Stimulated activated CD4-positive, alpha-beta T cell treated with anti-CD3 and anti-CD28 coated beads, Interleukin-1b, Interleukin-23, amount 100 ng/mL, for 4 hours (primary cell): Measurements from ENCODE around the gene ZNF69.
"Not testable (repeated sequence)": the region's sequence is repeated elsewhere in the genome, so short reads cannot be mapped to it uniquely, and the experiment has no call there.

Experiments
- DNase-seq, 2 donors: peaks; one replicate each; pipeline ENCODE4 v3.0.0-alpha.2; 2020; ENCODE audit warnings: low read depth in 2 of 2

ZNF69 gene

DNA sequence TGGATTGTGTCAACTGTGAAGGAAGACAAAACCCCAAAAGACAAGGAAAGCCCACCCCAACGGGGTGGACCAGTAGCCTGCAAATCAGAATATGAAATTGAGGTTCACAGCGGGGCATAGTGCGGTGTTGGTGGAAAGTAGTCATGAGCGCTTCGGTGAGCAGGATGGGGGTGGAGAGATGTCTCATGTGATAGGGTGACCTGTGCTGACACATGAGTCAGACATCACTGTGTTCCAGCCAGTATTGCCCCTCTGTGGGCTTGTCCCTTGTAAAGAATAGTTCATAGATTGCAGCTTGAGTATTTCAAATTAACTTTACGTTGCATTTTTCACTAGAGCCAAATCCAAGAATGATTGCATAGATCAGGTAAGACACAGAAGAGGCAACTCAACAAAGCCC lies 7.3 kb downstream of the ZNF69 start:
- no peak for DNase-seq

DNA sequence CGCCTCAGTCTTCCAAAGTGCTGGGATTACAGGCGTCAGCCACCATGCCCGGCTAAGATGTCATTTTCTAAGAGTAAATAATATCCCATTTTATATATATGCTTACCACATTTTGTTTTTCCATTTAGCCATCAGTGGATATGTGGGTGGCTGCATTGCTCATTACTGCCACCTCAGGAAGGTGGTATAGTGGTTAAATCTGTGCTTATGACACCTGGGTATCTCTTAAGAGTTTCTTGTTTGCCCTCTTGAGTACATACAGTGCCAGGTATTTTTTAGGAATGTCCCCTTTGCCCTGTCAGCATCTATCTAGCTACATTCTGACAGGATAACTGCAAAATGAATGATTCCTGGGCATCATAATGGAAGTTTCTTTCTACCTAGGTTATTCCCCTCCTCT lies 14.6 kb downstream of the ZNF69 start:
- DNase-seq = no peak

- DNase-seq = no peak
Measured at GRCh38 chr19:11905928-11906327, 18.3 kb downstream of the ZNF69 start.

DNA sequence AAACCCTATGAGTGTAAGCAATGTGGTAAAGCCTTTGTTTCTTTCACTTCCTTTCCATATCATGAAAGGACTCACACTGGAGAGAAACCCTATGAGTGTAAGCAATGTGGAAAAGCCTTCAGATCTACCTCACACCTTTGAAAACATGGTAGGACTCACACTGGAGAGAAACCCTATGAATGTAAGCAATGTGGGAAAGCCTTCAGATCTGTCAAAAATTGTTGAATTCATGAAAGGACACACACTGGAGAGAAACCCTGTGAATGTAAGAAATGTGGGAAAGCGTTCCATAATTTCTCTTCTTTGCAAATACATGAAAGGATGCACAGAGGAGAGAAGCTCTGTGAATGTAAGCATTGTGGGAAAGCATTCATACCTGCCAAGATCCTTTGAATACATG lies 24.4 kb downstream of the ZNF69 start:
- DNase-seq = not testable (repeated sequence)

- not testable (repeated sequence) for DNase-seq
Measured at GRCh38 chr19:11914417-11915051, 27.0 kb downstream of the ZNF69 start.

DNA sequence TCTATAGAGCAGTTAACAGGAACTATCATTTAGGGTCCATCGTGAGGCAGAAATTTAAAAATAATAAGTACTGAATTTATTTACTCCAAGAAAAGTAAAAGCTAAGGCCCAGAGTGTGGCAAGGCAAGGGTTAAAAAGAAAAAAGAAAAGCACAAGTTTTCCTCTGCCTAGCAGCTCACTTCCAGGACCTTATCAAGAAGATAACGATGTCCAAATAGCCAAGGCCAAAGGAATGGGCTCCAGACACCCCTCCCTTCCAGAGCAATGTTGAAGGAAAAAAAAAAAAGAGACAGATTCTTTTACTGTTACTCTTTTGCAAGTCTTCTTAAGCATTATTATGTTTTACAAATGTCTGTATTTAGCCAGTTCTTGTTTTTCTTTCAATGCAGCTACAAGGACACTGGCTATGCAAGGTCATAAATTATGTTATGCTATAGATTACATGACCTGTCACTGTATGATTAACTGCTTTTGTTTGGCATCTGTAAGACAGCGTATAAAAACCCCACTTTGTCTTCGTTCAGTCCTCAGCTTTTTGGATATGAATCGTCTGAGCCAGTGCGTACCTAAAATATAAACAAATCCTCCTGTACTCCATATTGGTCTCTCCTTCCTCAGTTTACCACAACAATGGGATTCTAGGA lies 34.4 kb downstream of the ZNF69 start:
- no peak for DNase-seq

DNA sequence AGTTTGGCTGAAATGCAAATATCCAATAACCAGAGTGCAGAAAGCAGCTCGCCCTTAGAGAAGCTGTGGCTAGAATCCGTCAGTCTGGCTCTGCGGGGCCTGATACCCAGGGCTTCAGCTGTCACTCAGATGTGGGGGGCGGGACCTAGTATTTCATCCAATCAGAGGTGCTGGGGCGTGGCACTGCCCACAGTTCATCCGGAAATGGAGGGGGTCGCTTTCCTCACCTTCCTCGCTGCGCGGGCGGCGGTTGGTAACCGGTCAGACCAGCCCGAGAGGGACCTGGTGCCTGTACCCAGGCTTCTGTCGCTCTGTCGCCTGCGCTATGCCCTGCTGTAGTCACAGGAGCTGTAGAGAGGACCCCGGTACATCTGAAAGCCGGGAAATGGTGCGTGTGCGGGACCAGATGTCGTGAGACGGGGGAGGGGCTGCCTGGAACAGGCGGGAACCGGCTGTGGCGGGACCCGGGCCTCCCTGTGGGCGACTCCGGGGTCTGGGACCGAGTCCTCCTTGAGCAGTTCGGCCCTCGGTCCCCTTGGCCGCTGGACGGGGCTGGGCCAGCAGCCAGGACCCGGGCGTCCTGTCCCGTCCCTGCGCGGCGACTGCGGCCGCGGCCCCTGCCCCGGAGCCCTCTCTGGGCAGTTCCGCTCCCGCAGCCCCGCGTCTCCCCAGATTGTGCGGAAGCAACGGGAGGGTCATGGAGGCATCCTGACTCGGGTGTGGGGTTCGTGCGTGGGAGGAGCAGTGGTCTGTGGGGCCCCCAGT lies 37.5 kb downstream of the ZNF69 start, which contains the start of gene ZNF700:
Gene ZNF700 (plus strand): TSS at position 222 of the 765 bp plus-strand sequence. CDS start 104 bp downstream, at position 326.
- DNase-seq = peak; percentile 85 to 87

- not testable (repeated sequence) for DNase-seq
Measured at GRCh38 chr19:11925651-11926187, 38.1 kb downstream of the ZNF69 start.

GRCh38 chr19:11927227-11927626 lies 39.6 kb downstream of the ZNF69 start:
- DNase-seq = no peak

DNA sequence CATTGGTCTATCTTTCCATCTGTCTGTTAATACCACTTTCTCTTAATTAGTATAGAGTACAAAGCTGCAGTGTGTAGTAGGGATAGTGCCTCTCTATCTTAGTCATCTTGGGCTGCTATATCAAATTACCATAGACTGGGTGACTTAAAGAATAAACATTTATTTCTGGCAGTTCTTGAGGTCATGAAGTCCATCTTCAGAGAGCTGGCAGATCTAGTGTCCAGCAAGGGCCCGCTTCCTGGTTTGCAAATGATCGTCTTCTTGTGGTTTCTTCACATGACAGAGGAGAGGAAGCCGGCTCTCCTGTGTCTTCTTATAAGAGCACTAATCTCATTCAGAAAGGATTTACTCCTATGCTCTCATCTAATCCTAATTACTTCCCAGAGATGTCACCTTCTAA lies 43.5 kb downstream of the ZNF69 start:
- no peak for DNase-seq

GRCh38 chr19:11931513-11931912 lies 43.9 kb downstream of the ZNF69 start:
- no peak for DNase-seq

DNA sequence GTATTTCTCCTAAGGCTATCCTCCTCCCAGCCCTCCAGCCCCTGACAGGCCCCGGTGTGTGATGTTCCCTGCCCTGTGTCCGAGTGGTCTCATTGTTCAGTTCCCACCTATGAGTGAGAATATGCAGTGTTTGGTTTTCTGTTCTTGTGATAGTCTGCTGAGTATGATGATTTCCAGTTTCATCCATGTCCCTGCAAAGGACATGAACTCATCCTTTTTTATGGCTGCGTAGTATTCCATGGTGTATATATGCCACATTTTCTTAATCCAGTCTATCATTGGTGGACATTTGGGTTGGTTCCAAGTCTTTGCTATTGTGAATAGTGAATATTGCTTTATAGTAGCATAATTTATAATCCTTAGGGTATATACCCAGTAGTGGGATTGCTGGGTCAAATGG lies 48.2 kb downstream of the ZNF69 start:
- not testable (repeated sequence) for DNase-seq

- DNase-seq = not testable (repeated sequence)
Measured at GRCh38 chr19:11938383-11938782, 50.8 kb downstream of the ZNF69 start.

- DNase-seq = not testable (repeated sequence)
Measured at GRCh38 chr19:11941361-11941887, 53.8 kb downstream of the ZNF69 start.

GRCh38 chr19:11942008-11942842 lies 54.6 kb downstream of the ZNF69 start:
- no peak for DNase-seq

DNA sequence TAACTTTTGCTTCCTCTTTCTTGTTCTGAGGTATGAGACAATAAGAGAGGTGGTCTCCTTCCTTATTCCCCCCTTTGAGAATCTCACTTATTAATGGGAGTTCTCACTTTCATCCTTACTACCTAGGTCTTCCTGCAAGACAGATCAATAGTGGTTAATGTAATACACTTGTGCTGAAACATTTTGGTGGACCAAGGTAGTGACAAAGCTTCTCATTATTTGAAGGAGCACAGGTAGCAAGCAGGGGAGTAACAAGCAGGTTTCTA lies 55.2 kb downstream of the ZNF69 start:
- DNase-seq = no peak

- DNase-seq = no peak
Measured at GRCh38 chr19:11944656-11945055, 57.1 kb downstream of the ZNF69 start.

GRCh38 chr19:11948646-11949045 lies 61.1 kb downstream of the ZNF69 start:
- DNase-seq = no peak

DNA sequence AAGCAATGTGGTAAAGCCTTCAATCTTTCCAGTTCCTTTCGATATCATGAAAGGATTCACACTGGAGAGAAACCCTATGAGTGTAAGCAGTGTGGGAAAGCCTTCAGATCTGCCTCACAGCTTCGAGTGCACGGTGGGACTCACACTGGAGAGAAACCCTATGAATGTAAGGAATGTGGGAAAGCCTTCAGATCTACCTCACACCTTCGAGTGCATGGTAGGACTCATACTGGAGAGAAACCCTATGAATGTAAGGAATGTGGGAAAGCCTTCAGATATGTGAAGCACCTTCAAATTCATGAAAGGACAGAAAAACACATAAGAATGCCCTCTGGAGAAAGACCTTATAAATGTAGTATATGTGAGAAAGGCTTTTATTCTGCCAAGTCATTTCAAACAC lies 61.6 kb downstream of the ZNF69 start:
- DNase-seq = no peak

- not testable (repeated sequence) for DNase-seq
Measured at GRCh38 chr19:11949614-11950080, 62.1 kb downstream of the ZNF69 start.

GRCh38 chr19:11950312-11950711 lies 62.7 kb downstream of the ZNF69 start:
- no peak for DNase-seq
